ENCODE data around the gene NRTN.

The NRTN gene

GRCh38 chr19:5800361-5801270 is 4.3 kb upstream of the NRTN start:
- TF ChIP-seq CSDC2 (CRISPR knock-in tag; IDR thresholded peaks at IDR 0.05) = no peak
- TF ChIP-seq ZNF565 (CRISPR knock-in tag; conservative IDR thresholded peaks at IDR 0.05; ENCODE audit: low read depth) = no peak
- TF ChIP-seq ESRRG (CRISPR knock-in tag; IDR thresholded peaks at IDR 0.05) = no peak
- TF ChIP-seq SNAI2 (CRISPR knock-in tag; IDR thresholded peaks at IDR 0.05) = no peak
- TF ChIP-seq TCF4 (CRISPR knock-in tag; IDR thresholded peaks at IDR 0.05; ENCODE audit: borderline replicate concordance) = no peak
- no peak for TF ChIP-seq BACH2 (CRISPR knock-in tag; IDR thresholded peaks at IDR 0.05; ENCODE audit: borderline replicate concordance)
- TF ChIP-seq TSHZ2 (CRISPR knock-in tag; IDR thresholded peaks at IDR 0.05) = no peak
- TF ChIP-seq ZC3H10 (CRISPR knock-in tag; IDR thresholded peaks at IDR 0.05) = no peak
- no peak for TF ChIP-seq CSRNP3 (CRISPR knock-in tag; IDR thresholded peaks at IDR 0.05)
- TF ChIP-seq OSR1 (CRISPR knock-in tag; IDR thresholded peaks at IDR 0.05) = no peak
- TF ChIP-seq ZNF8 (CRISPR knock-in tag; IDR thresholded peaks at IDR 0.05) = no peak
- no peak for TF ChIP-seq ZNF70 (CRISPR knock-in tag; IDR thresholded peaks at IDR 0.05)
- no peak for TF ChIP-seq RARB (CRISPR knock-in tag; IDR thresholded peaks at IDR 0.05)
- no peak for ATAC-seq

- no peak for ATAC-seq
- TF ChIP-seq ZNF70 (CRISPR knock-in tag; IDR thresholded peaks at IDR 0.05) (no peak), CSRNP3 (CRISPR knock-in tag; IDR thresholded peaks at IDR 0.05) (no peak), GLIS3 (CRISPR knock-in tag; IDR thresholded peaks at IDR 0.05) (no peak), RARB (CRISPR knock-in tag; IDR thresholded peaks at IDR 0.05) (no peak)
Observed at GRCh38 chr19:5801796-5802619, 2.9 kb upstream of the NRTN start.

GRCh38 chr19:5803441-5803751 is 1.5 kb upstream of the NRTN start:
- ATAC-seq = no peak
- TF ChIP-seq ZC3H10 (CRISPR knock-in tag; IDR thresholded peaks at IDR 0.05) (no peak), BACH2 (CRISPR knock-in tag; IDR thresholded peaks at IDR 0.05; ENCODE audit: borderline replicate concordance) (no peak)

- ATAC-seq = peak; percentile 98
- TF ChIP-seq ISL1 (CRISPR knock-in tag; IDR thresholded peaks at IDR 0.05) (no peak), PPARA (CRISPR knock-in tag; IDR thresholded peaks at IDR 0.05; ENCODE audit: borderline replicate concordance) (no peak), ZFP3 (CRISPR knock-in tag; IDR thresholded peaks at IDR 0.05) (no peak), CSRNP3 (CRISPR knock-in tag; IDR thresholded peaks at IDR 0.05) (no peak), PATZ1 (CRISPR knock-in tag; IDR thresholded peaks at IDR 0.05; ENCODE audit: borderline replicate concordance) (no peak), CSDC2 (CRISPR knock-in tag; IDR thresholded peaks at IDR 0.05) (no peak), TCF4 (CRISPR knock-in tag; IDR thresholded peaks at IDR 0.05; ENCODE audit: borderline replicate concordance) (no peak), POU6F1 (CRISPR knock-in tag; IDR thresholded peaks at IDR 0.05; ENCODE audit: borderline replicate concordance, low read depth) (no peak), ZNF565 (CRISPR knock-in tag; conservative IDR thresholded peaks at IDR 0.05; ENCODE audit: low read depth) (no peak), ZFP30 (CRISPR knock-in tag; IDR thresholded peaks at IDR 0.05) (no peak), ARNTL (CRISPR knock-in tag; IDR thresholded peaks at IDR 0.05; ENCODE audit: borderline replicate concordance, low read depth) (no peak)
Observed at GRCh38 chr19:5803752-5804515, 933 bp upstream of the NRTN start.

All from SK-N-SH treated with all-trans-retinoic acid at 6 μM for 48 hours (cell line).